H1 (cell line): ENCODE results near the gene OR1D2. TPM values are rescaled to one million over a fixed set of nuclear protein-coding genes. Genes with fewer than 3 reads are reported as not detected.

Experiments used
- ASH2L ChIP-seq: fragments of 200-600, 300-600 bp; sonication (generic); IDR thresholded peaks from one replicate; pipeline ENCODE4 v1.7.1; 2017; ENCODE audit warnings: low read length
- SP2 ChIP-seq: IDR thresholded peaks from 2 replicates; pipeline ENCODE4 v1.6.1; 2012; ENCODE audit warnings: mild to moderate bottlenecking, low read length, inconsistent platforms
- polyA plus RNA-seq, 7 experiments: library from polyadenylated mRNA; depleted of rRNA in 3 of 7; stranded (reverse) in 5 of 7; unstranded in 2 of 7; fragments of >200 nt in 5 of 7; fragments of 200-250 nt in 2 of 7; gene quantifications; 1 replicate in 5 of 7; 2 replicates in 1 of 7; 4 replicates in 1 of 7; pipeline versions ENCODE4 v1.2.1 to v1.2.3, GENCODE V29; 2011 to 2013; ENCODE audit warnings: missing spikeins in 2 of 7, mixed read lengths in 2 of 7
- total RNA-seq: library from RNA; stranded (reverse); fragmentation: NEBNext Ultra II Directional; extraction: Animal tissue kit (Norgen Biotek cat#: 25700); gene quantifications from 2 replicates; pipeline ENCODE4 v1.2.1, GENCODE V29; 2021

Gene OR1D2
- total and polyA plus RNA-seq, 2 of the 8 experiments (the other 6 are each of a cell fraction or from before 2014, with no cell fraction given), result not detected

DNA sequence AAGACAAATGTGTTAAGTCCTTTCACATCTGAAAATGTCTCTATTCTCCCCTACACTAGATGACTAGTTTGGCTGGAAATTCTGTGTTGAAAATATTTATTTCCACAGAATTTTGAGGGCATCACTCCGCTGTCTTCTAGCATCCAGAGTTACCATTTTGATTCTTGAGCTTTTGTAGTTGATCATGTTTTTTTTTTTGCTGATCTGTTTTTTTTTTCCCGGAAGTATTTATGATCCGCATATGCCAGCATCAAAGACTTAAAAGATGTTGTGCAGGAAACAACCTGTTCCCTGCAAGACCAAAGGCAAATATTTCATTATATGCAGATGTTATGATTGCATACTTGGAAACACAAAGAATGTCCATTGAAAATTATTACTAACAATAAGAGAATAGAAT lies 57.5 kb downstream of the OR1D2 start (continued):
- no peak for TF ChIP-seq ASH2L
- no peak for TF ChIP-seq SP2
